Thyroid gland (tissue), 4 donors: Measurements from ENCODE around the gene PDE1C.

Experiments used
- CTCF ChIP-seq, 6 experiments: fragments of 200-600 bp in 3 of 6; fragments of 450-650 bp in 3 of 6; sonication (generic) in 3 of 6; IDR thresholded peaks; one replicate each; pipeline ENCODE4 v1.5.1; 2016 to 2019; ENCODE audit warnings: antibody characterized with exemption in 6 of 6, mild to moderate bottlenecking in 2 of 6, inconsistent platforms in 1 of 6, moderate library complexity in 1 of 6
- POLR2A ChIP-seq, 2 donors: fragments of 450-650 bp; IDR thresholded peaks; one replicate each; pipeline ENCODE4 v1.6.1; 2017; ENCODE audit warnings: antibody characterized with exemption in 2 of 2, mild to moderate bottlenecking in 2 of 2, moderate library complexity in 1 of 2

GRCh38 chr7:31814187-31814586 lies 256.0 kb downstream of the PDE1C start:
- TF ChIP-seq CTCF (IDR thresholded peaks at IDR 0.05) (no peak), POLR2A (IDR thresholded peaks at IDR 0.05) (no peak)
